ENCODE data around the gene GALK1.

GALK1 gene

DNA sequence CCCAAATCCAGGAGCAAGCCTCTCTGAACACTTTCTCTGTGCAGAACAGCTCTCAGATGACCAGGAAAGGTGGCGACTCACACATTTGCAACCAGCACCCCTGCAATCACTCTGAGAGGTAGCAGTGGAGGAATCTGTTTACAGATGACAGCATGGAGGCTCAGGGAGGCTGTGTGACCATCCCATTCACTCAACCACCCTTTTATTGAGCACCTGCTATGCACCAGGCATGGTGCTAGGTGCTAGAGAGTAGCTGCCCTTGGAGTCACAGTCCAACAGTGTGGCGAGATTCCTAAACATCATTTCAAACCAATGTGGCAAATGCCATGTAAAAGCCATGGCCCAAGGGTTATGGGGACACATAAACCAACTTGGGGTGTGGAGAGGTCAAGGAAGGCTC is 45.3 kb downstream of the GALK1 start:
- no peak overlapping the region for H3K27ac ChIP-seq (ENCODE audit: low read depth, low read length)
- H3K9ac ChIP-seq (ENCODE audit: low read length), result no peak overlapping the region
- no peaks in the 10 kb centered on the region for H3K27me3 ChIP-seq (ENCODE audit: low read length)
- no peak for TF ChIP-seq EZH2phosphoT487 (conservative IDR thresholded peaks at IDR 0.05; ENCODE audit: low read length)
- TF ChIP-seq, protein P1, sequence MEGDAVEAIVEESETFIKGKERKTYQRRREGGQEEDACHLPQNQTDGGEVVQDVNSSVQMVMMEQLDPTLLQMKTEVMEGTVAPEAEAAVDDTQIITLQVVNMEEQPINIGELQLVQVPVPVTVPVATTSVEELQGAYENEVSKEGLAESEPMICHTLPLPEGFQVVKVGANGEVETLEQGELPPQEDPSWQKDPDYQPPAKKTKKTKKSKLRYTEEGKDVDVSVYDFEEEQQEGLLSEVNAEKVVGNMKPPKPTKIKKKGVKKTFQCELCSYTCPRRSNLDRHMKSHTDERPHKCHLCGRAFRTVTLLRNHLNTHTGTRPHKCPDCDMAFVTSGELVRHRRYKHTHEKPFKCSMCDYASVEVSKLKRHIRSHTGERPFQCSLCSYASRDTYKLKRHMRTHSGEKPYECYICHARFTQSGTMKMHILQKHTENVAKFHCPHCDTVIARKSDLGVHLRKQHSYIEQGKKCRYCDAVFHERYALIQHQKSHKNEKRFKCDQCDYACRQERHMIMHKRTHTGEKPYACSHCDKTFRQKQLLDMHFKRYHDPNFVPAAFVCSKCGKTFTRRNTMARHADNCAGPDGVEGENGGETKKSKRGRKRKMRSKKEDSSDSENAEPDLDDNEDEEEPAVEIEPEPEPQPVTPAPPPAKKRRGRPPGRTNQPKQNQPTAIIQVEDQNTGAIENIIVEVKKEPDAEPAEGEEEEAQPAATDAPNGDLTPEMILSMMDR (IDR thresholded peaks at IDR 0.05; ENCODE audit: insufficient read depth, low read length, poor library complexity, severe bottlenecking), result no peak
- no peaks in the 10 kb centered on the region for H3K79me2 ChIP-seq (ENCODE audit: insufficient read depth, low read length)
- H2AFZ ChIP-seq (ENCODE audit: low read depth, low read length, severe bottlenecking), result no peak overlapping the region
- H3K9me3 ChIP-seq (ENCODE audit: insufficient read depth, low read length), result no peaks in the 10 kb centered on the region
- no peaks in the 10 kb centered on the region for H3K36me3 ChIP-seq (ENCODE audit: low read length)
- H3K4me2 ChIP-seq (ENCODE audit: low read depth, low read length, poor library complexity, severe bottlenecking), result no peak overlapping the region
- H4K20me1 ChIP-seq (ENCODE audit: low read depth, low read length), result no peaks in the 10 kb centered on the region
- no peaks in the 10 kb centered on the region for H3F3A ChIP-seq (ENCODE audit: insufficient read depth)
- no peak overlapping the region for H3K4me3 ChIP-seq (ENCODE audit: insufficient read depth, low read length, poor library complexity, severe bottlenecking)
- no peaks in the 10 kb centered on the region for H3K9me2 ChIP-seq (replicated peaks; ENCODE audit: insufficient read depth, low read length)

DNA sequence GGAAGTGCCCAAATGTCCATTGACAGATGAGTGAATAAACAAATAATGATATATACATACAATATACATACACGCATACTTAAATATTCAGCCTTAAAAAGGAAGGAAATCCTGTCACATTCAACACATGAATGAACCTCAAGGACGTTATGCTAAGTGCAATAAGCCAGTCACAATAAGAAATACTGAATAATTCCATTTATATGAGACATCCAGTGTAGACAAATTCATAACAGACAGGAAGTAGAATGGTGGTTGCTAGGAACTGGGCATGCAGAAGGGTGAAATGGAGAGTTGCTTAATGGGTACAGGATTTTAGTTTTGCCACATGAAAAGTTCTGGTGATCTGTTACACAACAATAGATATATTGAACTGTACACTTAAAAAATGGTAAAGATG is 52.5 kb downstream of the GALK1 start:
- H3K36me3 ChIP-seq (ENCODE audit: low read length), result no peaks in the 10 kb centered on the region
- no peak overlapping the region for H3K4me2 ChIP-seq (ENCODE audit: low read depth, low read length, poor library complexity, severe bottlenecking)
- no peak overlapping the region for H2AFZ ChIP-seq (ENCODE audit: low read depth, low read length, severe bottlenecking)
- TF ChIP-seq, protein P1 (IDR thresholded peaks at IDR 0.05; ENCODE audit: insufficient read depth, low read length, poor library complexity, severe bottlenecking), result no peak
- TF ChIP-seq EZH2phosphoT487 (conservative IDR thresholded peaks at IDR 0.05; ENCODE audit: low read length), result no peak
- no peaks in the 10 kb centered on the region for H3K9me2 ChIP-seq (replicated peaks; ENCODE audit: insufficient read depth, low read length)
- no peaks in the 10 kb centered on the region for H4K20me1 ChIP-seq (ENCODE audit: low read depth, low read length)
- no peaks in the 10 kb centered on the region for H3K27me3 ChIP-seq (ENCODE audit: low read length)
- no peaks in the 10 kb centered on the region for H3K9me3 ChIP-seq (ENCODE audit: insufficient read depth, low read length)
- no peak overlapping the region for H3K4me3 ChIP-seq (ENCODE audit: insufficient read depth, low read length, poor library complexity, severe bottlenecking)
- no peaks in the 10 kb centered on the region for H3K79me2 ChIP-seq (ENCODE audit: insufficient read depth, low read length)
- no peak overlapping the region for H3K27ac ChIP-seq (ENCODE audit: low read depth, low read length)
- H3F3A ChIP-seq (ENCODE audit: insufficient read depth), result no peaks in the 10 kb centered on the region
- H3K9ac ChIP-seq (ENCODE audit: low read length), result no peak overlapping the region

All from SU-DHL-6 (cell line).